COR-L47 (cell line): Measurements from ENCODE around the gene ST6GALNAC5.
"Not testable (repeated sequence)": the region's sequence is repeated elsewhere in the genome, so short reads cannot be mapped to it uniquely, and the experiment has no call there.

ENCODE experiments used
- DNase-seq: peaks from one replicate; lab custom pipeline; 2025; lab: John Stamatoyannopoulos, UW

The ST6GALNAC5 gene

DNA sequence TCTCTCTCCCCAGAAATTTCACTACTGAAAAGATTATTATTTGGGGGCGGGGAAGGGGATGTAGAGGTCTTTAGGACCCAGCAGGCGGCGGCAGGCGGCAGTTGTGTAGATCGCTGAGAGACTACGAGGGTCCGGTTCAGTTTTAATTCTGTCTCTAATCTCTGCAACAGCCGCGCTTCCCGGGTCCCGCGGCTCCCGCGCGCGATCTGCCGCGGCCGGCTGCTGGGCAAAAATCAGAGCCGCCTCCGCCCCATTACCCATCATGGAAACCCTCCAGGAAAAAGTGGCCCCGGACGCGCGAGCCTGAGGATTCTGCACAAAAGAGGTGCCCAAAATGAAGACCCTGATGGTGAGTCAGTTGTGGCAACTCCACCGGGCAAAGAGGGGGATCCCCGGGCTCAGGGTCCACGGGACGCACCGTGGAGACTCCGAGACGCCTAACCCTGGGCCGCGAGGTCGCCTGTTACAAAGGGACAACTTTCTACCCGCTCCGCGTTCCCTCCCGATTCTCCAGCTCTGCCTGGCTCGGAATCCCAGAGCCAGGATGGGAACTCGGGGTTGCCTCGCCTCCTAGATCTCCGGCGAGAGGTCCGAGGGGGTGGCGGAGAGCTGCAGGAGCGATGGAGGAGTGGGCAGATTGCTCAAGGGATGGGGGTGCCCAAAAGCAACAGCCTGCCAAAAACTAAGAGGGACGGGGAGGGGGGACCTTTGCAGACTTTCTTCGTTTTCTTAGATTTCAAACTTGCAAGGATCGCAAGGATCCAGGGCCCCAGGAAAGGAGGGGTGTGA lies at the start of gene ST6GALNAC5:
Gene ST6GALNAC5 (plus strand): TSS at position 139 of the 789 bp plus-strand sequence.
- DNase-seq = peak; percentile 4

DNA sequence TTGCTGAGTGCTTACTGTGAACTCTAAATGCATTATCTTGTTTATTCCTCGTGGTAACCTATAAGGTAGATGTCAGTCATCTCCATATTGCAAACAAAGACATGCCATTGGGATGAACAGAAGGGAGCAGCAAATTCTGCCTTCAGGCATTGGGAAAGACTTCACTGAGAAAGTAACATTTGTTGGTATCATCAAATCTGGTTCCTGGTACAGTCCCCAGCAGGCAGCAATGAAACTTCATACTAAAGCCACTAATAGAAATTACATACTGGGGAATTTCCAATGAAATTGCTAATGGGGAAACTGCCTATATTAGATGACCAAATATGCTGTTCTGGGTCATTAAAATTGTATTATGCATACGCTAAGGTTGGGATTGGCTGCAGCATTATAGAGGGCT lies 47.3 kb upstream of the ST6GALNAC5 start:
- DNase-seq = no peak

DNA sequence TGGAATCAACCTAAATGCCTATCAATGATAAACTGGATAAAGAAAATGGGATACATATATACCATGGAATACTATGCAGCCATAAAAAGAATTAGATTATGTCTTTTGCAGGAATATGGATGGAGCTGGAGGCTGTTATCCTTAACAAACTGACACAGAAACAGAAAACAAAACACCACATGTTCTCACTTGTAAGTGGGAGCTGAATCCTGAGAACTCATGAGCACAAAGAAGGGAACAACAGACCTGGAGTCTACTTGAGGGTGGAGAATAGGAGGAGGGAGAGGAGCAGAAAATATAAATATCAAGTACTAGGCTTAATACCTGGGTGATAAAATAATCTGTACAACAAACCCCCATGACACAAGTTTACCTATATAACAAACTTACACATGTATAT lies 44.3 kb upstream of the ST6GALNAC5 start:
- DNase-seq = not testable (repeated sequence)

DNA sequence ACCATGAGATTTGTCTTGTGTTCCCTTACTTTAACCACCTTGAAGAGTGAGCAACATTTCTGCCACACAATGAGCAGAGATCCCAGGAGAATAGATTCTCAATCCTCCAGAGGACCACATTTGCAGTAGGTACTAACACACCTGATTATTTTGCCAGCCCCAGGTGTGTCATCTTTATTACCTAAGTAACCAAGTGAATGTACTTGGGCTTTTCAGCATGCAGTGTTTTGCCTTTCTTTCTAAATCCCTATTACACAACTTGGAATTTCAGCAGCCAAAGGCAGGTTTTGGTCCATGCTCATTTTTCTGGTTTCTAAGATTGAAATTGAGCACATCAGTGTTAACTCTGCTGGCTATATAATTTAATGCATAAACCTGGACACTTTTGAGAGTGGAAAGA lies 43.2 kb upstream of the ST6GALNAC5 start:
- DNase-seq = no peak

DNA sequence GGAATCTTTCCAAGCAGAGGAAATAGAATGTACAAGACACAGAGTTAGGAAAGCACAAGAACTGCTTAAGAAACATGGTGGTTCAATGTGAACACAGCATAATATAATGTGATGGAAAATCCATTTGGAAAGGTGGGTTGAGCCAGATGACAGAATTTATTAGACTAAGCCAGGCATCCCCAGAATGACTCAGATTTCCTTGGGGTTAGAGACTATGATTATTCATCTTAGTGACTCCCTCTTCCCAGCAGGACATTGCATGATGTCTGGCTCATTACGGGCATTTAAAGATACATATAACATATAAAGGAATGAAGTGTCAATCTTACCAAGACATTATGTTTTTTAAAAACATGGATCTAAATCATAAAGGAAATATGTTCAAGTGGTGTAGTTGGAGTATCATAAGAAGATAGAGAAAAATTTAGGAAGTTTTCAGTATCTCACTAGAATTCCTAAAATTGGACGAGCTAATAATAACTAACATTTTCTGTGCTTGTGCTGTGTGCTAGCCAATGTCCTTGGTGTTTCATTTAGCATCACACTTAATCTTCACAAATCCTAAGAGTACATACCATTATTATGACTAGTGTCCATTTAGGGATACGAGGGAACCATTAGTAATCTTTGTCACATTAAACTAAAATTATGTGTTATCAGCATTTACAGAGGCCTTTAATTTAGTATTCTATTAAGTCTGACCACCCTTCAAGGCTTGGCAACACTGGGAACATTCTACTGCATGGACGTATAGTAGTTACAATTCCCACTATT lies 41.0 kb upstream of the ST6GALNAC5 start:
- DNase-seq = no peak

DNA sequence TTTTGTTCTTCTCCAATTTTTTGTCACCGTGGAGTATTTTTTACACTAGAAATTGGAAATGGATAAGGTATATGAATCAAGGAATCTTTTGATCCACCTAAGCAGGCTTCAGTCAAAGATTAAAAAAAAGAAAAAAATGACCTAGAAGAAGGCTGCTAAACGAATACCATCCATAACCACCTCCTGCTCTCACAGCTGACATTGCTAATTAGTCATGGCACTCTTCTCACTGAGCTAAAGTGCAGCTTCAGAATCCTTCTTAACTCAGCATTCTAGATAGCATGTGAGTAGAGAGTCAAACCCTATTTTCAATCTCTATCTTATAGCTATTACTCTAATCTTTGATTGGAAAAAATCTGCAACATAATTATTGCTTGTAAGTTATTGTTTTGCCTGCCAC lies 40.2 kb upstream of the ST6GALNAC5 start:
- no peak for DNase-seq

DNA sequence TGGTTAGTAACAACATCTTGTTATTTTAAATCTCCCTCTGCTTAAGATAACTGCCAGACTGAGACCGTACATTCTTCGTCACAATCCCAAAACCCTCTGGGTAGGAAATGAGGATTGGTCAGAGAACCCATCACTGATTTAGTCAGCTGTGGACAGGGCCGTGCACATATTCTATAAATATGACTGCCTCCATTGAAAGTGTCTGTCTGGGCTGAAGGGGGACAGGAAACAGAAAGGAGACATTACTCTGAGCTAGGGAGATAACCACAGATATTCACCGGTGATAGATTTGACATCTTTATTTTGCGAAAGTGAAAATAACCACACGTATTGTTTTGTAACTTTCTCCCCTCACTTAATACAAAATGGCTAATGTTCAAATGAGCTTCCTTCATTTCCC lies 36.9 kb upstream of the ST6GALNAC5 start:
- no peak for DNase-seq

DNA sequence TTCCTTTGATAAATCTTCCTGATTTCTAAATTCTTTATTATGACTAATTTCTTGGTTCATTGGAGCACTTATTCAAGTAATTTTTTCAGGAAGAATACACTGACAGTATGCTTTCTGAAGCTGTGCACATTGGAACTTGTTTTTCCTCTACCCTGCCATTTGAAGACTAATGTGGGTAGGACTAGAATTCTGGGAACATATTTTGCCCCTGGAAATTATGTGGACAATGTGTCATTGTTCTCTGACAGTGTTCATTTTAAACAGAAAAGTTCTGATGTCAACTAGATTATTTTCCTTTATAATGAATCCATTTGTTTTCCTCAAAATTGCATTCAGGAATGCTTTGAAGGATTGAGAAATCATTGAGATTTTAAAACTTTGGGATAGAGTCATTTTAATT lies 34.8 kb upstream of the ST6GALNAC5 start:
- DNase-seq = no peak

DNA sequence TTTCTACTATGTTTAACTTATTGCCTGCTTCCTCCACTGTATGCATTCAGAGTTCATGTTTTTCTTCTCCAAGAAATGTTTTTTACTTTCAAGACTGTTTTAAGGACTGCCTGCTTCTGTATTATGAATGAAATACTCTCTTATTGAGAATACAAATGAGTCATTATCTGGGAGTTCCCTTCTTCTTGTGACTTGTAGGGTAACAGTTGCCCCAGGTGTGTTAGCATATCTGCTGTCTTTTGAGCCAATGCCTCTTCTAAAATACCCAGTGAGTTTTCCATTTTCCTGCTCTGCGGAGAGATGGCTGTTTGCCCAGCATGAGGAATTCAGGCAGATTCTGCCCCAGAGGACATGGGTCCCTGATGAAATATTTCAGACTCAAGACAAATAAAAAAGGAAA lies 34.1 kb upstream of the ST6GALNAC5 start:
- DNase-seq = no peak

DNA sequence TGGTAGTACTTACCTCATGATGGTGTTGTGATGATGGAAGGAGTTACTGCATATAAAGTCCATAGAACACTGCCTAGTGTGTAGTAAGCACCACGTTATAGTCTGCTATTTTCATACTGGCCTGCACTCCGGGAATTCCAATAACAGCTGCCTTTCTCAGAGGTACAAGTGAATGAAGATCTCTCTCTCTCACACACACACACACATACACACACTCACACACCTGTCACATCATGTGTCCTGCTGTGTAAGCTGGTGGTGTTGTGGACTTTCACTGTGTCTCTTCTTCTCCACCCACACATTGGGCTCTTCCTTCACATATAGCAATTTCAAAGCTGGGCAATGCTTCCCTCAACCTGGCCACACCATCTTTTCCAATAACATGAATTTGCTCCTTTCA lies 33.4 kb upstream of the ST6GALNAC5 start:
- DNase-seq = no peak

DNA sequence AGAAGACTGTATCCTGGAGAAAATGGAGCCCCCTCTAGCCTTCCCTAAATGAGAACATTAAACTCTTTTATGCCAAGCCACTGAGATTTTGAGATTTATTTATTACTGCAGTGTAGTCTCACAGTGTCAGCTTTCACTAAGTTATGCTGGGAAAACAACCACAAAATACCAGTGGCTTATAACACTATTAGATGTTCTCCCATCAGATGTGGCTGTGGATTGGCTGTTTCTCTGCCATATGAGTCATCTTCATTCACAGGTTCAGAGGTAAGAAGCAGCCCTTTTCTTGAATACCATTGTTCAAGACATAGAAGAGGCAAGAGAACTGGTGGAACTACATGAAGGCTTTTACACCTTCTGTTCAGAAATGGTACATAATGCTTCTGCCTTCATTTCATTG lies 32.1 kb upstream of the ST6GALNAC5 start:
- DNase-seq = no peak

DNA sequence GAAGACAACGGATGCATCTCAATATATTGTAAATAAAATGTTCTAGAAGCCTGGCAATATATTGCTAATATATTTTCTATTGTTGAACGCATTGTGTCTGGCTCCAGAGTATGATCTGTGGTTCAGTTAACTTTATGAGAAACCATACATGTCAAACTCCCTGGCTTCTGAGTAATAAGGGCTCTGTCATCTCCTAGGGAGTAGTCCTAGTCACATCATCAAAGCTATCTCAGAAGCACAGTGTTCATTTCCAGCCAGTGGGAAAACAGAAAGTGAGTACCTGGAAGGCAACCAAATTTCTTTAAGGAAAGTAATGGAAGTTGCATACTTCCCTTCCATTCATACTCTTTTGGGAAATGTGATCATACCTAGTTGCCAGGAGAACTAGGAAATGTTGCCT lies 27.0 kb upstream of the ST6GALNAC5 start:
- DNase-seq = no peak

DNA sequence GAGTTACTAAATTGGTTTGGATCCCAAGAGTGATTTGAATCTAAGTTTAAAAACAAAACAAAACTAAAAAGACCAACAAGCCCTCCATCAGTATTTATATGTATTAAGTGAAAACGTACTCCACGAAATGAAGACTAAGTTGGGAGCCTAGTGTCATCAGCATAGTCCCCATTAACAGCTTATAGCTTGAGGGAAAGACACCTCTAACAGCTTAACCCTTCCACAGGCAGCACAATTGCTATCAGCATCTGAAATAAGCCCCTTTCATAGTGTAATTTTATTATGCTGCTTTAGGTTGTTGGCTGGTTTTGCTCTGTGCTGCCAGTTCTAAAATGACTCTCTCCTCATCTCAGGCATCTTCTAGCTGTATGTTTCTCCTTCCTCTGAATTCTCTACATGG lies 25.8 kb upstream of the ST6GALNAC5 start:
- DNase-seq = no peak

DNA sequence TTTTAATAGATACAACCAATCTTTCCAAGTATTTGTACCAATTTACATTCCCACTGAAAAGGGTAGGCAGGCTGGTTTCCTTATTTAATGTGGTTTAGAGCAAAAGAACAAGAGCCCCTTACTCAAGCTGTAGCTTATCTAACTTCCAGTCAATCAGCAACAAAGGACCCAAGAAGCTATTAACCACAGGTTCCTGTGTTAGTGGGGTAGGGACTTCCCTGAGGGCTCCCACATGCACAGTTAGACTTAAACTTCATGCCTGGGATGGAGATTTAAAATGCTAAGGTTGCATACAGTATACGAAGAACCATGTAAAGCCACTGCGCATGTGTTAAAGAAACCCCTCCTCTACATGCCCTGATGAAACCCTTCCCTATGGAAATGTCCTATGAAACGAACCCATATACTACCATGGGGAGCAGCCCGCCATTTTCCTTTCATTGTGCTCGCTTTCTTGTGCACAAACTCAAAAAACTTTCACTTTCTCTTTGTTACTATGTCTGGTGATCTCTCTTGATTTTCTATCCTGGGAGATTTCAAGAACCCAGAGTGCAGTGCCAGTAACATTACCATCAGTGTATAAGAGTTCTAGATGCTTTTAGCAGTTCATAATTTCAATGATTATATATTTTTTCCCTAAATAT lies 23.3 kb upstream of the ST6GALNAC5 start:
- DNase-seq = no peak

DNA sequence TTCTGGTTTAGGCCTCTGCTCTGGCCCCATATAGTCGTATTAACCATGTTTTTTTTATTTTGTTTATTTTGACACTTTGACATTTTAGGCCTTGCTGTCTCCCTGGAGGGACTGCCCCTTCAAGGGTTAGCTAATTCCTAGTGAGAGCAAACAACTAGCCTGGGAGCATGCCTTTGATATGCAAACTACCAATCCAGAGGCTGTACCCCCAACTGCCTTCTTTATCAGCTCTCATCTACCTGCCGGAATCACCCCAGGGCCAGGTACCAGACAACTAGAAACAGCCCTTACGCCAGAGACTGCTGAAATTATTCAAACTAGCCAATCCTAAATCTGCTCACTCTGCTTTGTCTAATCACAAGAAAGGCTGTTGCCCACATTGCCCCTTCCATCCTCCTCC lies 13.0 kb upstream of the ST6GALNAC5 start:
- no peak for DNase-seq

DNA sequence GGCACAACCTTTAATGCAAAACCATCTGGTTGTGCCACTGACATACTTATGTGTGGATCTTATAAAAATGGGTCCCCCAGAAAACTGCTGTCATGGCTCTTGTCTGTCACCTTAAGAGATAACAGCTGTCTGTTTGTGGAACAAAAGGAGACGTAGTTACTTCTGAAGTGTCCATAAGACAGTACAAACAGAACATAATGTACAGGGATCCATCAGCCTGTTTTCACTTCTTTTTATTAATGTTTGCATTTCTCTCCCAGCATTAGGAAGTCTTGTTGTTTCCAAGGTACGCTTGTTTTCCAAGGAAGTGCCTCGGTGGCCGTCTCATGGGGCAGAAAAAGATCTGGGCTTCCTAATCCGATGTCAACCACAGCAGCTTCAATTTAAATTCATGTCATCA lies 11.2 kb upstream of the ST6GALNAC5 start:
- DNase-seq = no peak

DNA sequence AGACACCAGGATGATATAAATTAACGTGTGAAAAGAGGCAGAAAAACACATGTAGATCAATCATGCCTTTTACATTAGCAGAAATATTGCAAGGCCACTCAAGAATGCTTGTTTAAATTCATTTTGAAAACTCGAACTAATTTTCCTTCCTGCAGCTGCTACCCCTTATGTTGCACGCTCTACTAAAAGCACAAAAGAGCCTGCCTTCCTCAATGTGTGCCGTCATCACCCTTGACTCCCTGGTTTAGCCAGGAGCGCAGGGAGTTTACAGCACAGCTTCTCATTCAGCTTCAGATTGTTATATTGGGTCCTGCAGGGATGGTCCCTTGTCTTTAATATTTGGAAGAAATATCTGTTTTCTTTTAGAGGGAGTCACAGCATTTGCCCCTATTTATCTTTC lies 10.1 kb upstream of the ST6GALNAC5 start:
- no peak for DNase-seq

DNA sequence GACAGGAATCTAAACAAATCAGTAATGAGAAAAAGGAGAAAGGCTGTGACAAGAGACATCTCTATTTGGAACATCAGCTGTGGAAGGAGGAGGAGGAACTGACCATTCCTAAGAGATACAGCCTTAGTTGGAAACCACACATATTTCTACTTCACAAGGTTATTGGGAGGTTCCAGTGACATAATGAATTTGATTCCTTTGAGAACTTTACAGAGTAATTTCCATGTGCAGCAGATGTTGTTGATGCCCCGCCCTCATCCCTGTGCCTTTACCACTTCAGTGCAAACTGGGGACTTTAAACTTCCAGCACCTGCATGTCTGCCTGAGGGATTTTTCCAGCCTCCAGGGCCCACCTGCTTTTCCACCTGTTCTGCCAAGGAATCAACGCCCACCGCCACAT lies 9.3 kb upstream of the ST6GALNAC5 start:
- no peak for DNase-seq

DNA sequence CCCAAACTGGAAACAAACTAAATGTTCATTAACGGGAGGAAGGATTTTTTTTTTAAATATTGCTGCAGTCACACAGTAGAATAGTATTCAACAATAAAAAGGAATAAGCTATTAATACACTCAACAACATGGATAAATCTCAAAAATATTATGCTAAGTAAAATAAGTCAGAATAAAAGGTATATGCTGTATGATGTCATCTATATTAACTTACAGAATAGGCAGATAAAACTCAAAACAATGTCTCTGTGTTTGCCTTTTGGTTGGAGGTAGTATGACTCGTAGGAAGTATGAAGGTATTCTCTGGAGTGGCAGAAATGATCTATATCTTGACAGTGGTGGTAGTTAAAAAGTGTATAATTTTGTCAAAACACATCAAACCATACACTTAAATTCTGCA lies 6.1 kb upstream of the ST6GALNAC5 start:
- DNase-seq = no peak

DNA sequence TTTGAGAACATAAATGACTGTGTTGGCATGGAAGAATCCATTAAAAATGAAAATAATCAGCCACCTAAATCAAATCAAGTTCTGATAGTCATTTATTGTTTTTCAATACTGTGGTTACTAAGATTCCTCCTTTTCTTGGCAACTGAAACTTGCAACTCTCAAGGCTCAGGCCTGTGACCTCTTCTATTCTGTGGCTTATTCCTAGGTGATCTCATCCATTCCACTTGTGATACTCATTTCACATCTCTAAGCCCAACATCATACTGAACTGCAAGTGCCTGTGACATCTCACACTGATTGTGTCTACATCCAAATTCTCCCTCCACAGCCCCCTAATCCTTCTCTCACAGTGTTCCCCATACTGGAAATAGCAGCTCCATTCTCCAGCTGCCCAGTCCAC lies 4.8 kb upstream of the ST6GALNAC5 start:
- DNase-seq = no peak

DNA sequence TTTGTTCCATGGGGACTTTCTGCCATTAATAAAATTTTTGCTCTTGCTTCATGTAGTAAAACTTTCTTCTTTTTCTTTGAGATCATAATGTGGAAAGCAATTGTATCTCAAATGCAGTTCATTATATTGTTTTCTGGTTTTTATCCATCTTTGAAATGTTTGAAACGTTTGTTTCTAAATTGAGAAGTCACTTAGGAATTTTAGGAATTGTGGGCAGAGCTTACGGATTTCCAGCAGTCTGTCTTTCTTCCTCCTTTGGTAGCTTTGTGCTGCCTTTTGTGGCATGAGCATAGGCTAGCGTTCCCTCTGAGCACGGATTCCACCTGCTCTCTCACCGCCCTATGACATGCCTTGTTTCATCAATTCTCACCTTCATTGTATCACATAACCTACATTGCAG lies 2.9 kb upstream of the ST6GALNAC5 start:
- DNase-seq = no peak

DNA sequence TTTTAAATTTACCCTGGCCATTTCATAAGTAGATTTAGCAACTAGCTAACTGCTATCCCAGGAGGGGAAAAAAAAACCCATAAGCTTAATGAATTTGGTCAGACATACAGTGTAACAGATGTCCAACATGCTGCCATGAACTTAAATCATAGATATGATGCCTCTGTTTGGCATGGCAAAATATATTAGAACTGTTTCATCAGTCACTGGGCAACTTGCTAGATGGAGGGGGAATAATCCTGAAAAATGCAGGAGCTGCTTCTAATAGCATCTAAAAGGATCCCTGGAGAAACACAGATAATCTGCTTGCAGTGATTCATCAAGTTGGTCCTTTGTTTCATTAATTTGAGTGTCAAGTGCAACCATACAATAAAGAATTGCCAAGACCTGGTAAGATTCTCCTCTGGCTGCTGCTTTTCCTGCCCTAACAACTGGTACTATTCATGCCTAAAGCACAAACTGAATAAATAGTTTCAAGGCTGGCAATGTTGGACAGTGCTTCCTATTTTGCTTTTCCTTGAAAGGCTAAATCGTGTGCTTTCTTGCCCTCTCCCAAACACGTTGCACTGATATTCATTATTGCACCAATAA lies 1.5 kb upstream of the ST6GALNAC5 start:
- no peak for DNase-seq

DNA sequence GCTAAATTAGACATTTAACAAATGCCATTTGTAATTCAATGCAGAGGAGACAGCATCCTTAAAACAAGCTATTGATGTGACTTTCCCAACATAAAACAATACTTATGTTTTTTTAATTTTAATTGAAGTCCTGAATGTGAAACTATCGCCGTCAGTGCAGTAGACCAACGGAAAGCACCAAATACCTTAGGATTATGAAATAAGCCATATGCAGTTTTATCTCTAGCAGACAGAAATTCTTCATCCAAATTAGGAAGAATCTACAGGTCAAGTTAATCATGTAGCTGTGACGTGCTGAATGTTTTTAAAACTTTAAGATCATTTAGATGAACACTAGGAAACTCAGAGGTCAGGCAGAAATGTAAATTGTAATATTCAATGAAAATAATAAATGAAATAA lies 714 bp upstream of the ST6GALNAC5 start:
- no peak for DNase-seq
